ENCODE data around the gene TRPM6.

TRPM6 gene

DNA sequence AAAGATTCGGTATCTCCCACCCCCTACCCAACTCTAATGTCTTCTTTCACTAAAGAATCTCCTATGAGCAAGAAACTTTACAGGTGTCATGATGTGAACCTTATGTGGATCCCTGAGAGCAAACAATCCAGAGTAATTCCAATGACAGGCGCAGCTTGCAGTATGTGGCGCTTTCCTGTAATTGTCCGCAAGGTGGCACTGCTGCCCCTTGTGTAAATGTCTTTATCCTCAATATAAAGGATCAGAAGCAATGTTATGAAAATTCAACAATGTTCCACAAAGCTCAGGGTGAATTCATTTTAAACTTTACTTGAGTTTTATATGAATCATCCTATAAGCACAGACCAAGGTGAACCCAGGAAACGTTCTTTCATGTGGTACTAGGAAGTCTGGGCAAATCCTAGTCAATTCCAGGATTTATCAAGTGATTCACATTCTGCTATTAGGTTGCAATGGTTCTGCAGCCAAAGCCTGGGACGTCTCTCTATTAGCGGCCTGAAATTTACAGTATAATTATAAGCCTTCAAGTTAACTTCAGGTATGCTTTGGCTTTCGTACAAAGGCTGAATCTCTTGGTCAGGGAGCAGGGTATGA lies 113.7 kb downstream of the TRPM6 start:
- DNase-seq (ENCODE audit: low read depth) = peak; percentile 14

GRCh38 chr9:74772121-74772520 lies 115.6 kb downstream of the TRPM6 start:
- no peak for DNase-seq (ENCODE audit: low read depth)

DNA sequence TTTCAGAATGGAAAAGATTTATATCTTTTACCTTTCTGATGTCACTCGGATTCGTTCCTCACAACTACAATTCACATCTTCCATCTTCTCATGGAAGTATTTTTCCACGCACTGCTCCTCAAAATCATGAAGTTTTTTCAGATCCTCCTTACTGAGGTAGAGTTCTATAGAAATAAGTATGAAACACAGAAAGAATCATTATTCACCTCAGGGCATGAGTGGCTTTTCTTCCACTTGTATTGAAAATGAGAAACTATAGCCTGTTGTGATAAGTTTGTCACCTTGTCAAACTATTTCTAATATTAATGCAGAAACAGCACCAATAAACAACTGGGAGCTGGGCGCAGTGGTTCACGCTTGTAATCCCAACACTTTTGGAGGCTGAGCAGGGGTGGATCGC lies 116.0 kb downstream of the TRPM6 start:
- DNase-seq (ENCODE audit: low read depth) = no peak

DNA sequence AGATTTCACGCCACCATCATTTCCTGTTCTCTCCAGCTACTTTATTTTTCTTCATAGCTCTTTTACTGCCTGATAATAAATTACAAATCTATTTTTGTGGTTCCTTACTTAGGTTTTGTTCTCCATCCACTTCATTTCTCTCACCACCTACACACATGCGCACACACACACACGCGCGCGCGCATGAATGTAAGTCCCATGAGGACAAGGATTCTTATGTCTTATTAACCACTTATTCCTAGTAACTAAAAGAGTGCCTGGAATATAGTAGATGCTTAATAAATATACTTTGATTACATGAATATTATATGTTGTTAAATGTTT lies 116.5 kb downstream of the TRPM6 start:
- DNase-seq (ENCODE audit: low read depth) = no peak

GRCh38 chr9:74770508-74771261 lies 117.0 kb downstream of the TRPM6 start:
- DNase-seq (ENCODE audit: low read depth) = no peak

GRCh38 chr9:74765481-74765971 lies 122.2 kb downstream of the TRPM6 start:
- DNase-seq (ENCODE audit: low read depth) = no peak

DNA sequence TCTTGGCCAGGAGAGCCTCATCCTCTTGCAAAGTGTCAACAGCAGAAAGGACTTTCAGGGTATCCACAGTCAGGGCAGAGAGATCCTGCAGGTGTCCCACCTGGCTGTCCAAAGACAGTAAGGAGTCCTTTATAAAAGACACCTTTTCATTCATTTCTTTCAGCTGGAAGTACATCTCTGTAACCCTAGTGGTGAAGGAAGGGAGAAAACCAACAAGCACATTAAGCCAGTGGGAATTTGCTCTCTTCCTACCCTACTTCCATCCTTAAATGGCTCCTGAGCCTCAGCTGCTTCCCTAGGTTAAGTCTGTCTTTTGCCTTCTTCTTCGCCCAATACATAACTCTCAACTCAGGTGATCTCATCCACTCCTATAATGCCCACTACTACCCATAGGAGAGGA lies 124.8 kb downstream of the TRPM6 start:
- DNase-seq (ENCODE audit: low read depth) = no peak

- peak; percentile 41 for DNase-seq (ENCODE audit: low read depth)
These were observed 127.6 kb downstream of the TRPM6 start for GRCh38 chr9:74760031-74760700.

- DNase-seq (ENCODE audit: low read depth) = no peak
These were observed 131.7 kb downstream of the TRPM6 start for GRCh38 chr9:74755999-74756398.

- no peak for DNase-seq (ENCODE audit: low read depth)
These were observed 132.4 kb downstream of the TRPM6 start for GRCh38 chr9:74755355-74755754.

DNA sequence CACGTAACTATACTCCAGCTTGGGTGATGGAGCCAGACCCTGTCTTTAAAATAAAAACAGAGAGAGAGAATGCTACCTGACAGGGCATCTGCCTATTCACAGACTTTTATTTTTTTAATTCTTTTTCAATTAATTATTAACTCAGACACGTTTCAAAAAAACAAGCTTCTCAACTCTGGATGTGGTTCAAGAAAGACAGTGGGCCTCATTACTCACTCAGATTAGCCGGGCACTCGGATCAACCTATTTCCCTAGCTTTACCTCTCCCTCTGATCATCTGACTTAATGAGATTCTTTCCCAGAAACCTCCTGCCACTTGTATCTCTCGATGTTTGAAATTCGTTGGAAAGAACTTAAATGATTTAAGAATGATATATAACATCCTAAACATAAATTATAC lies 134.1 kb downstream of the TRPM6 start:
- DNase-seq (ENCODE audit: low read depth) = no peak

- no peak for DNase-seq (ENCODE audit: low read depth)
These were observed 138.8 kb downstream of the TRPM6 start for GRCh38 chr9:74748966-74749365.

DNA sequence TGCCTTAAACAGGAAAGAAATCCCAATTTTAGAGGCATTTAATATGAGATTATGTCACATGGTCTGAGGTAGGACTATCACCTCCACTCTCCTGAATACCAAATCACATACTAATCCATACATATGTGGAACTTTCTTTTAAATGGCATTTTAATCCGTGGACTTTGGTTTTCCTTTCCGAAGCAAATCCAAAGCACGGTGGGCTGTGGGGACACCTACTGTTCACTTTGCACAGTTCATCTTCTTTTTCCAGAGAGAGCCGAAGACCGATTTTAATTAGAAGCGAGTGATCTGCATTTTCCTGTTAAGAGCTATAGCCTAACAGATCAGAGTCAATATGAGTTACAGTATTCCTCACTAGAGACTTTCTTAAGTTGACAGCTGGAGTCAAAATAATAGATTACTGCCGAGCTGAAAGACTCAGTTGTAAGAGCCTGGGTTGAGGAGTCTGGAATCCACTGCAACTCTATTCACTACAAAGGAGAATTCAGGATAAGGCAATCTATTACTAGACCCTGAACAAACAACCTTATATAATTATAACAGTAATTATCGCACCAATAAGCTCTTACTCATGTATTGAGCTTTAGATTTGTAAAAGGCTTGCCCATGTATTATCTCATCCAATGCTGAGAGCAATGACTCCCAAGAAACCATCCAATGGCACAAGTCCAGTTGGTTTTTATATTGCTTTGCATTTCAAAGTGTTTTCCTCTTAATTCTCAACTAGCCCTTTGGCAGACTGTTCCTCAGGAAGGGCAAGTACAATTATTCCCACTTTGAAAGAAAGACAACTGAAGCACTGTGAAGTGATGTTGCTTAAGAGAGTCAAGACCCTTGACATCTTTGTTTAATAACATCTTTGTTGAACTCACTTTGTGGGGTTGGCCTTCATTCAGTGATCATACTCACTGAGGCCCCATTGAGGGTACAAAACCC lies 144.7 kb downstream of the TRPM6 start:
- no peak for DNase-seq (ENCODE audit: low read depth)

DNA sequence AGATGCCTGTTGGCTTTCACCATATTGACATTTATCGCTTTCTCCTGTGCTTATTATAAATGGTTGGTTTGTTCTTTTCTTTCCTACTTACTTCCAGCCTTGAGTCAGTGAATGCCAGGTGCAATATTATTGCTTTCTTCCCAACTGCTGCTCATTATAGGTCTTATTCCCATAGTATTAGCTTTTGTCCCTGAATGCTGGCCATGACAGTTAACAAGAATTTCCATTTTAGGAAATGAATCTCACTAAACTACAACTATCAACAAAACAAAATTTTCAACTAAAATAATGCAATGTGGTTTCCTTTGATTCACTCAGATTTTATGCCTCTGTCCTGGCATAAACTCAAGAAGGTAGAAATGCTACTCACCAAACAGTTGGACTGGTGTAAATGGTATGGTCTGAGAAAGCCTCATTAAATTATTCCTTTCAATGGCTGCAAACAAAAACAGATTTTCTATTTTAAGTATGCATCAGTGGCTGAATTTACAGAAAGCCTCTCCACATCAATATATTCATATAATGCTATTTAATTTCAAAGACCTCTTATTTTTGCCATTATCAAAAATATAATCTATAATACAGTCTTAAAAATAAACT lies 145.4 kb downstream of the TRPM6 start:
- no peak for DNase-seq (ENCODE audit: low read depth)

DNA sequence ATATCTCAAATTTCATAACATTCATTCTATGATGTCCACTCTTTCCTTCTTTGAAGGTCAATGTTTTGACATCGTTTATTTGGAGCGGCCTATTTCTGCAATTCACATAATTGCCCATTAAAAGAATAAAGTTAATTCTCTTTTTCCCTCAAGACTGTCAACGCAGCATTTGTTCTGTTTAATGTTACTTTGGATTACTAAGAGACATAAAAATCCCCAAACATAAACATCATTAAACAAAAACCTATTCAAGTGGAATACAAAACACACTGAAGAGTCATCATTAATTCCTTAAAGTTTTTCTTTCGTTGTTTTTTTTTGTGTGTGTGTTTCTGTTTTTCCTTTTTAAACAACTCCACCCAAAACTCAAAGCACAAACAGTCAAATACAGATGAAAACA lies 151.1 kb downstream of the TRPM6 start:
- no peak for DNase-seq (ENCODE audit: low read depth)

GRCh38 chr9:74735761-74736160 lies 152.0 kb downstream of the TRPM6 start:
- no peak for DNase-seq (ENCODE audit: low read depth)

- no peak for DNase-seq (ENCODE audit: low read depth)
These were observed 158.5 kb downstream of the TRPM6 start for GRCh38 chr9:74729136-74729695.

GRCh38 chr9:74728176-74728575 lies 159.5 kb downstream of the TRPM6 start:
- DNase-seq (ENCODE audit: low read depth) = no peak

- DNase-seq (ENCODE audit: low read depth) = no peak
These were observed 161.1 kb downstream of the TRPM6 start for GRCh38 chr9:74726581-74726980.

DNA sequence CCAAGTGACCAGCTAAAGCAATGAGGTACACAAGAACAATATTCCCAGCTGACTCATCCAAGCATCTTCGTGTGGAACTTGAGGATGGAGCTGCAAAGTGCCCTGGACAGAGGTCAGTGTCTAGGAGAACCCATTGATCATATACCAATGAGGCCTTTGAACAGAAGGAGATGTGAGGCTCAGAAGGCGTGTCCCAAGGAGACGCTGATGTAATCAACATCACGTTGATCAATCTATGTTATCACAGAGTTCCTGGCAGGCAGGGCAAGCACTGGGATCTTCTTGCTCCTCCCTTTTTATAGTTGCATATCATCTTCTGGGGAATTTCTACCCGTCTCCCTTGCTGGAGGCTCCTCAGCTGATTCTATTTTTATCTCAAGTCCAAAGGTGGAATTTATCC lies 163.4 kb downstream of the TRPM6 start:
- DNase-seq (ENCODE audit: low read depth) = no peak

All from GM04503 (cell line).